ENCODE results near the gene DCAF17. TPM values are rescaled to one million over a fixed set of nuclear protein-coding genes. Genes with fewer than 3 reads are reported as not detected.
"Not testable (repeated sequence)": the region's sequence is repeated elsewhere in the genome, so short reads cannot be mapped to it uniquely, and the experiment has no call there.

Gene DCAF17
- polyA plus RNA-seq, 1 experiment: 7.5 TPM

DNA sequence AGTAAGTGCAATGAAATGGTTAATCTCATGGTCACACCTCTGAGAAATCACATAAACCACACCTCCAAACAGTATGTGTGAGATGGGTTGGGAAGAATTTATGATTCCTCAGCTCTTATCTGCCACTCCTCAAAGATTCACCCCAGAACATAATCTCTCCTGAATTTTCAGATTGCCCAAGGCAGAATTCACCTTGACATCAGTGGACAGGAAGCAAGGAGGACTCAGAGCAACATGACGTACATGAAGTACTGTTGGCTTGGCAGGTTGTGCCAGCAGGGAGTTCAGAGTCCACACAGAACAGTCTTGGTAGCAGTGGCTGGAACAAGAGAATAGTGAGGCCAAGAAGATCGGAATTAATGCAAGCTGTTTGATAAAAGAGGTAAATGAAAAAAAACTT lies 56.6 kb downstream of the DCAF17 start:
- H3K4me3 ChIP-seq (ENCODE audit: low read depth, low read length): no peak overlapping the region
- no peaks in the 10 kb centered on the region for H3K36me3 ChIP-seq (ENCODE audit: control insufficient read depth, insufficient read depth, low read length)
- ChIA-PET POLR2A (no interaction called here), CTCF (no interaction called here)
- no peaks in the 10 kb centered on the region; the same call in 1 of the 2 replicates for H3K27me3 ChIP-seq (ENCODE audit: control insufficient read depth, insufficient read depth, low read length)
- TF ChIP-seq, protein P1, sequence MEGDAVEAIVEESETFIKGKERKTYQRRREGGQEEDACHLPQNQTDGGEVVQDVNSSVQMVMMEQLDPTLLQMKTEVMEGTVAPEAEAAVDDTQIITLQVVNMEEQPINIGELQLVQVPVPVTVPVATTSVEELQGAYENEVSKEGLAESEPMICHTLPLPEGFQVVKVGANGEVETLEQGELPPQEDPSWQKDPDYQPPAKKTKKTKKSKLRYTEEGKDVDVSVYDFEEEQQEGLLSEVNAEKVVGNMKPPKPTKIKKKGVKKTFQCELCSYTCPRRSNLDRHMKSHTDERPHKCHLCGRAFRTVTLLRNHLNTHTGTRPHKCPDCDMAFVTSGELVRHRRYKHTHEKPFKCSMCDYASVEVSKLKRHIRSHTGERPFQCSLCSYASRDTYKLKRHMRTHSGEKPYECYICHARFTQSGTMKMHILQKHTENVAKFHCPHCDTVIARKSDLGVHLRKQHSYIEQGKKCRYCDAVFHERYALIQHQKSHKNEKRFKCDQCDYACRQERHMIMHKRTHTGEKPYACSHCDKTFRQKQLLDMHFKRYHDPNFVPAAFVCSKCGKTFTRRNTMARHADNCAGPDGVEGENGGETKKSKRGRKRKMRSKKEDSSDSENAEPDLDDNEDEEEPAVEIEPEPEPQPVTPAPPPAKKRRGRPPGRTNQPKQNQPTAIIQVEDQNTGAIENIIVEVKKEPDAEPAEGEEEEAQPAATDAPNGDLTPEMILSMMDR (IDR thresholded peaks at IDR 0.05; ENCODE audit: insufficient read depth, low read depth, low read length): no peak
- DNase-seq (ENCODE audit: low read depth): no peak

- Histone ChIP-seq H3K36me3 (ENCODE audit: control insufficient read depth, insufficient read depth, low read length) (no peaks in the 10 kb centered on the region), H3K4me3 (ENCODE audit: low read depth, low read length) (no peak overlapping the region), H3K27me3 (ENCODE audit: control insufficient read depth, insufficient read depth, low read length) (no peaks in the 10 kb centered on the region; the same call in 1 of the 2 replicates)
- POLR2A ChIA-PET: no interaction called here
- CTCF ChIA-PET: no interaction called here
- no peak for DNase-seq (ENCODE audit: low read depth)
- TF ChIP-seq, protein P1 (IDR thresholded peaks at IDR 0.05; ENCODE audit: insufficient read depth, low read depth, low read length): no peak
Measured at GRCh38 chr2:171491292-171491691, 57.3 kb downstream of the DCAF17 start.

GRCh38 chr2:171492664-171493063 lies 58.6 kb downstream of the DCAF17 start:
- ChIA-PET POLR2A (no interaction called here), CTCF (interaction anchor here (1.4 kb wide), 1 partner anchor 19 kb away, joined by 3 read pairs; no protein-coding TSS in a partner anchor)
- DNase-seq (ENCODE audit: low read depth): no peak
- Histone ChIP-seq H3K4me3 (ENCODE audit: low read depth, low read length) (no peak overlapping the region), H3K36me3 (ENCODE audit: control insufficient read depth, insufficient read depth, low read length) (no peaks in the 10 kb centered on the region), H3K27me3 (ENCODE audit: control insufficient read depth, insufficient read depth, low read length) (no peaks in the 10 kb centered on the region; the same call in 1 of the 2 replicates)
- TF ChIP-seq, protein P1 (IDR thresholded peaks at IDR 0.05; ENCODE audit: insufficient read depth, low read depth, low read length): no peak

DNA sequence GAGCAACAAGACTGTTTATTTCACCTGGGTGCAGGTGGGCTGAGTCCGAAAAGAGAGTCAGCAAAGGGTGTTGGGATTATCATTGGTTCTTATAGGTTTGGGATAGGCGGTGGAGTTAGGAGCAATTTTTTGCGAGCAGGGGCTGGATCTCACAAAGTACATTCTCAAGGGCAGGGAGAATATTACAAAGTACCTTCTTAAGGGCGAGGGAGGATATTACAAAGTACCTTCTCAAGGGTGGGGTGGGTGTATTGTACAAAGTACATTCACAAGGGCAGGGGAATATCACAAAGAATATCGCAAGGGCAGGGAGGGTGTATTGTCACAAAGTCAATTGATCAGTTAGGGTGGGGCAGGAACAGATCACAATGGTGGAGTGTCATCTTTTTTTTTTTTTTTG lies 63.6 kb downstream of the DCAF17 start:
- H3K36me3 ChIP-seq (ENCODE audit: control insufficient read depth, insufficient read depth, low read length); POLR2A ChIA-PET; H3K4me3 ChIP-seq (ENCODE audit: low read depth, low read length); CTCF ChIA-PET; H3K27me3 ChIP-seq (ENCODE audit: control insufficient read depth, insufficient read depth, low read length); DNase-seq (ENCODE audit: low read depth): not testable (repeated sequence)

- CTCF ChIA-PET: no interaction called here
- no peaks in the 10 kb centered on the region for H3K27me3 ChIP-seq (ENCODE audit: control insufficient read depth, insufficient read depth, low read length)
- DNase-seq (ENCODE audit: low read depth): no peak
- TF ChIP-seq, protein P1 (IDR thresholded peaks at IDR 0.05; ENCODE audit: insufficient read depth, low read depth, low read length): no peak
- H3K4me3 ChIP-seq (ENCODE audit: low read depth, low read length): no peak overlapping the region
- POLR2A ChIA-PET: no interaction called here
- no peaks in the 10 kb centered on the region for H3K36me3 ChIP-seq (ENCODE audit: control insufficient read depth, insufficient read depth, low read length)
Measured at GRCh38 chr2:171505374-171505773, 71.3 kb downstream of the DCAF17 start.

DNA sequence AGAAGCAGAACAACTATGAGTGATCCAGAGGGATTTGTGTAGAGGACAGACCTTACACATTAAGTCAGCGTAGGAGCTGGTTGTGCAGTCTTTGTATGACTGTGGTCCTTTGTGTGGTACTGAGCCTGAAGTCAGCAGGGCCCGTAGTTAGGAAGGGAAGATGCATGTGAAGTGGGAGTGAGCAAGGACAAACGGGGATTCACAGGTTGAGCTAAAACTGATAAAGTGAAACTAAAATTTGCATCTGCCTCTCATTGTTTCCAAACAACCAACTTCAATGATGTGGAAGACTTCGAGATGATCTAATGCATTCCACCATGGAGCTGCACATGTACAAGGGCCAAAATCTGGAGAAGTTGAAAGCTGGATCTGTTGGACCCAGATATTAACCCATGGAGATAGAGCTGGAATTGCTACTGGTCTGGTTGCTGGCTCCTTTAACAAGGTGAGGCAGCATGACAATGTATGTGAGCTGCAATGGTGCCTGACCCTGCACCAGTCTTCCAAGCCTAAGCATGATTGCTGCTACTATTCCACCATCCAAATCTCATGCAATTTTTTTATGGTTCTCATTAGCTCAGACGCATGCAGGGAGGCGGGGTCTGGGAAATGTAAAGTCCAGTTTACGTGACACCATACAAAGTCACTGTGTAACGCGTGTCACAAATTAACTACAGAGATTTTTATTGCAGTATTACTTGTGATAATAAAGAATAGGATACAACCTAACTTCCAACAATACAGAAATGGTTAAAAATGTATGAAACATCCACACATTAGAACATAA lies 76.1 kb downstream of the DCAF17 start:
- POLR2A ChIA-PET: no interaction called here
- TF ChIP-seq, protein P1 (IDR thresholded peaks at IDR 0.05; ENCODE audit: insufficient read depth, low read depth, low read length): no peak
- DNase-seq (ENCODE audit: low read depth): no peak
- no peaks in the 10 kb centered on the region for H3K27me3 ChIP-seq (ENCODE audit: control insufficient read depth, insufficient read depth, low read length)
- H3K4me3 ChIP-seq (ENCODE audit: low read depth, low read length): no peak overlapping the region
- CTCF ChIA-PET: no interaction called here
- no peaks in the 10 kb centered on the region for H3K36me3 ChIP-seq (ENCODE audit: control insufficient read depth, insufficient read depth, low read length)

Data from BJ (cell line).